ENCODE measurements around the gene CAMK2D. TPM values are rescaled to one million over a fixed set of nuclear protein-coding genes. Genes with fewer than 3 reads are reported as not detected.

The CAMK2D gene
- total RNA-seq, 2 experiments from 2014 or later, result 29.9 to 32.9 TPM

DNA sequence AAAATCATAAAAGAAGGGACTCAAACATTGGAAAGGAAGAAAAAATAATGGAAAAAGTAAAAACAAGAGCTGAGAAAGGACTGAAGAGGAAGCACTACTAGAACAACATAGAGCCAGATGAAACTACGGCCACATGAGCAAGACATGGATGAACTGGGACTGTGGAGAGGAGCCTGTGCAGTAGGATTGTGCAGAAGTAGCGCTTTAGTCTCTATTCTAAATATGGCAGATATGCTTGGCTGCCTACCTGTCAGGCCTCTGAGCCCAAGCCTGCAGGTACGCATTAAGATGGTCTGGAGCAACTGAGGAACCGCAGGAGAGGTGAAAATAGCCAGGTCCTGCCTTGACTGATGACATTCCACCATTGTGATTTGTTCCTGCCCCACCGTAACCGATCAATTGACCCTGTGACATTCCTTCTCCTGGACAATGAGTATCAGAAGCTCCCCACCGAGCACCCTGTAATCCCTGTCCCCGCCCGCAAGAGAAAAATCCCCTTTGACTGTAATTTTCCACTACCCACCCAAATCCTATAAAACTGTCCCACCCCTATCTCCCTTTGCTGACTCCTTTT is 154.3 kb downstream of the CAMK2D start:
- POLR2A ChIA-PET, result no interaction called here

DNA sequence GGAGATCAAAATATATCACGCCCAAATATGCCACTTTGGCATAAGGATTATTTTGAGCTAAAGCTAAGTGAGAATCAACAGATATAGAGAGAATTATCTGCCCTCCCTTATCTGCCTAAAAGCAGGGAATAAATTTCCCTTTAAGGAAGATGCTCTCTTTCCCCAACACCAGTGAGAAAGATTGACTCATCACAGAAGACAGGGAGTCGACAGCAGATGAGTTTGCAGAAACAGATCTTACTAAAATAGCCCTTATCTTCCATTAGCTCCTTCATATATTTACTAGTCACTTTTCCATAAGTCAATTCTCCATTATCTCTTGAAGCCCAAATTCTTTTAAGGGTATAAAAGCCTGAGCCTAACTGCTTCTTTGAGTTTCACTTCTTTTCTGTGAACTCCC is 156.6 kb downstream of the CAMK2D start:
- peaks cover 8% of the 10 kb centered on the region for H3K4me1 Mint-ChIP-seq (ENCODE audit: low read depth)
- POLR2A ChIA-PET, result no interaction called here
- no peak overlapping the region for H3K4me3 Mint-ChIP-seq
- intact Hi-C loops (cut with DNase I, micrococcal nuclease), result no loop called here
- peaks cover 10% of the 10 kb centered on the region for H3K36me3 ChIP-seq (ENCODE audit: insufficient read depth, low read length)
- no peak overlapping the region for H3K27ac ChIP-seq (ENCODE audit: low read depth in 1 of 2, low read length in 2 of 2)
- no peaks in the 10 kb centered on the region for H3K4me1 ChIP-seq (ENCODE audit: insufficient read depth, low read length)
- no peak overlapping the region for H3K4me3 ChIP-seq (ENCODE audit: low read length)
- no peaks in the 10 kb centered on the region for H3K9me3 Mint-ChIP-seq
- ATAC-seq (ENCODE audit: poor library complexity) (no peak), DNase-seq (no peak)
- H3K9me3 ChIP-seq (ENCODE audit: control insufficient read depth in 1 of 2, insufficient read depth in 1 of 2, low read length in 2 of 2), result no peaks in the 10 kb centered on the region
- CTCF ChIA-PET, result interaction anchor here (1.9 kb wide), 1 partner anchor 57 kb away, joined by 5 read pairs; no protein-coding TSS in a partner anchor
- peaks cover 54% of the 10 kb centered on the region for H3K36me3 Mint-ChIP-seq (ENCODE audit: low read depth)
- H3K27me3 Mint-ChIP-seq, result no peaks in the 10 kb centered on the region
- TF ChIP-seq CTCF (IDR thresholded peaks at IDR 0.05), result no peak
- no peaks in the 10 kb centered on the region for H3K27me3 ChIP-seq (ENCODE audit: control insufficient read depth in 1 of 2, insufficient read depth in 2 of 2, low read length in 2 of 2)
- no peak overlapping the region for H3K27ac Mint-ChIP-seq

More for the DNA sequence above, 154.3 kb downstream of the CAMK2D start:
- Mint-ChIP-seq H3K4me3 (no peak overlapping the region), H3K27me3 (no peaks in the 10 kb centered on the region), H3K4me1 (ENCODE audit: low read depth) (peaks cover 6% of the 10 kb centered on the region), H3K27ac (no peak overlapping the region), H3K9me3 (no peaks in the 10 kb centered on the region), H3K36me3 (ENCODE audit: low read depth) (peaks cover 53% of the 10 kb centered on the region)
- CTCF ChIA-PET, result no interaction called here
- Histone ChIP-seq H3K36me3 (ENCODE audit: insufficient read depth, low read length) (peaks cover 12% of the 10 kb centered on the region), H3K9me3 (ENCODE audit: control insufficient read depth in 1 of 2, insufficient read depth in 1 of 2, low read length in 2 of 2) (no peaks in the 10 kb centered on the region), H3K4me1 (ENCODE audit: insufficient read depth, low read length) (no peaks in the 10 kb centered on the region), H3K27me3 (ENCODE audit: control insufficient read depth in 1 of 2, insufficient read depth in 2 of 2, low read length in 2 of 2) (no peaks in the 10 kb centered on the region), H3K4me3 (ENCODE audit: low read length) (no peak overlapping the region), H3K27ac (ENCODE audit: low read depth in 1 of 2, low read length in 2 of 2) (no peak overlapping the region)
- no peak for TF ChIP-seq CTCF (IDR thresholded peaks at IDR 0.05)
- intact Hi-C loops (cut with DNase I, micrococcal nuclease), result no loop called here
- DNase-seq (no peak), ATAC-seq (ENCODE audit: poor library complexity) (no peak)

DNA sequence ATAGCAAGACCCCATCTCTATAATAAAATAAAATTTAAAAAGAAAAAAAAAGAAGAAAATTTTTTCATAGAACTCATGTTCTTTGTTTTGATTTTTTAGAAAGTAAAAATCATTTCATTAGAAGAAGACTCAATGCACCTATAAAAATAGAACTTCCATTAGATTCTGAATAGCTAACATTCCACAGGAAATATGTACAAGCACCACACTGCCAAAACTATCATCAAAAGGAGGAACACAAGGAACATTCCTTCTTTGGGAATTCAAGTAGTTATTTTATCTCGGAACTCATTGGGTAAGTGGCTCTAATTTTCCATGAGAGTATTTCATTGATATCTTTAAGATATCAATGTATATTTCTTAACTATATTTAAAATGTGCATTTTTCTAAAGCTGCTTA is 157.6 kb downstream of the CAMK2D start:
- Mint-ChIP-seq H3K27me3 (no peaks in the 10 kb centered on the region), H3K36me3 (ENCODE audit: low read depth) (peaks cover 45% of the 10 kb centered on the region), H3K4me3 (no peak overlapping the region), H3K9me3 (no peaks in the 10 kb centered on the region), H3K4me1 (ENCODE audit: low read depth) (peaks cover 11% of the 10 kb centered on the region), H3K27ac (no peak overlapping the region)
- Histone ChIP-seq H3K4me3 (ENCODE audit: low read length) (no peak overlapping the region), H3K27ac (ENCODE audit: low read depth in 1 of 2, low read length in 2 of 2) (no peak overlapping the region), H3K9me3 (ENCODE audit: control insufficient read depth in 1 of 2, insufficient read depth in 1 of 2, low read length in 2 of 2) (no peaks in the 10 kb centered on the region), H3K27me3 (ENCODE audit: control insufficient read depth in 1 of 2, insufficient read depth in 2 of 2, low read length in 2 of 2) (no peaks in the 10 kb centered on the region), H3K4me1 (ENCODE audit: insufficient read depth, low read length) (no peaks in the 10 kb centered on the region), H3K36me3 (ENCODE audit: insufficient read depth, low read length) (peaks cover 10% of the 10 kb centered on the region)
- no peak for TF ChIP-seq CTCF (IDR thresholded peaks at IDR 0.05)
- intact Hi-C loops (cut with DNase I, micrococcal nuclease), result no loop called here
- ChIA-PET POLR2A (no interaction called here), CTCF (interaction anchor here (1.9 kb wide), 1 partner anchor 56 kb away, joined by 5 read pairs; no protein-coding TSS in a partner anchor)
- no peak for ATAC-seq (ENCODE audit: poor library complexity)
- DNase-seq, result no peak

Data from CD4-positive, alpha-beta T cell (primary cell).